SKM-1 treated with dmso at 0.1 percent for 144 hours (cell line): ENCODE measurements around the gene RNF121.

Source experiments
- DNase-seq: peaks from one replicate; lab custom pipeline; 2025; ENCODE audit not compliant: unreplicated experiment; lab: John Stamatoyannopoulos, UW

RNF121 gene

DNA sequence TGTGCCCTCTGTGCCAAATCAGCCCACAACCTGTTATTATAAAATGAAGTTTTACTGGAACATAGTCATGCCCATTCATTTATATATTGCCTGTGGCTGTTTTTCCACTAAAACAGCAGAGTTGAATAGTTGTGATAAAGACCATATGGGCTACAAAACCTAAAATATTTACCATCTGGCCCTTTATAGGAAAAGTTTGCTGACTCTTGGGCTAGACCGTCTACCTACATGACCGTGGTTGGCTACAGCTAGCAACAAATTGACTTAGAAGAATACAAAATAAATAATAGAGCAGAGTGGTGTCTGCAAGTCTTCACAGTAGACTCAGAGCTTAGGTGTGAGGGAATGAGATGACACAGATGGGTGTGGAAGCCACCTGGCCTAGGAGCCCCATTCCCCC is 58.7 kb downstream of the RNF121 start:
- DNase-seq: no peak

DNA sequence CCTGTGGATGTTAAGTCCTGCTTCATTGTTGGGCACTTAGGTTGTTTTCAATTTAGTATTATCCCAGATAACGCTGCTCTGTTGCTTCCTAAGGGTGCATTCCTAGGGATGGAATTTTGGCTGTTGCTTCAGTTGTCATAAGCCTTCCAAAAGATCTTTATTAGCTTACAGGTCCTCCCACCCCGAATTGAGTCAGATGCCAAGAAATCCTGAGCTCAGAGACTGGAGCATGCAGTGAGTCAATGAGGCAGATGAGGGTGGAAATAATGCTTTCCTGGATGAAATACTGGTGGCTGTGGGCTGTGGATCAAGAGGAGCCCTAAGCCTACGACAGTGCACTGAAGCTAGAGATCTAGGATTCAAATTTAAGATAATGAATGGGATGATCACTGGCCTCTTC is 59.2 kb downstream of the RNF121 start:
- no peak for DNase-seq

DNA sequence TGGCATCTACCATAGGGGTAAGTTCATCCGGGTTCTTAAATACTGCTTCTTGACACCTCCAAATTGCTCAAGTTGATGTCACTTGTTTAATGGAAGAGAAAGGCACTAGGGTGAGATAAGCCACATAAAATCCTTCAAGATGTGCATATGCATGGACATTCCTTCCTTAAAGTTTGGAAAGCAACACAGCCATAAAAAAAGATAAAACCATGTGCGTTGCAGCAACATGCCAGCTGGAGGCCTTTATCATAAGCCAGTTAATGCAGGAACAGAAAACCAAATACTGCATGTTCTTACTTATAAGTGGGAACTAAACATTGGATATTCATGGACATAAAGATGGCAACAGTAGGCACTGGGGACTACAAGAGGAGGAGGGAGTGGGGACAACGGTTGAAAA is 61.9 kb downstream of the RNF121 start:
- DNase-seq: no peak

DNA sequence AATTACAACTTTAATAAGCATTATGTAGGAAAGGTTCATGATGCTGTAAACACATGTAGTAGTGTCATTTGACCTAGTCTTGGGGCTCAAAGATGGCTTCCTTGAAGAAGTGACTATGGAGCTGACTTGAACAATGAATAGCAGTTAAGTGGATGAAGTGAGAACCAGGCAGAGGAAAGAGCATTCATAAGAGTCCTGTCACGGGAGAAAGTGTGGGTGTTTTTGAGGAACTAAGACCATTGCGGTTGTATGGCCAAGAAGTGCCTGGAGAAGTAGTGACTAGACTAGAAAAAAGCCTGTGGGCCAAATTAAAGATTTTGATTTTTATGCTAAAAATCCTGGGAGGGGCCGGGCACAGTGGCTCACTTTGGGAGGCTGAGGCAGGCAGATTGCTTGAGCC is 62.6 kb downstream of the RNF121 start:
- peak; percentile 70 for DNase-seq

DNA sequence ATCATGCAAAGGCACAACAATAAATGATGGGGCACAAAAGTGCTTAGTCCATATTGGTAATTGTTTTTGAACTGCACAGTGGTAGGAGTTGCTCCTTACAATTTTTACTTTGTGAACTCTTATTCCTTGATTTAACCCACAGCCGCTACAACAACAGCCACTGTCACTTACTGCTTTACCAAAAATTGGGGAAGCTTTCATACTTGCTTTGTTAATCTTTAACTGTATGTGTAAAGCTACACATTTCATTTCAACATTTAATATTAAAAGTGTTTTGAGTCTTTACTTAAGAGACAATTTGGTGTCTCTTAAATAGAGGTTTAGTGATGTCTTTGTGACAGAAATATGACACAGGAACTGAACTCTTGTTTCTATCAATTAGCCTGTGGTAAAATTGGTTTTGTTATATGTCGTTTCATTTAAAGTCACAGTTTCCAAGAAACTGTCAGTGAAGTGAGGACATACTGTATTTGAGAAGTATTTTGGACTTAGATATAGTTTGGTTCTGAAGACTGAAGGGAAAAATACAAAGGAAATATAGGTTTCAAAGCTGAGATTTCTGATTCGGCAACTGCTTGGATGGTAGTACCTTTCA is 63.4 kb downstream of the RNF121 start:
- DNase-seq: no peak

DNA sequence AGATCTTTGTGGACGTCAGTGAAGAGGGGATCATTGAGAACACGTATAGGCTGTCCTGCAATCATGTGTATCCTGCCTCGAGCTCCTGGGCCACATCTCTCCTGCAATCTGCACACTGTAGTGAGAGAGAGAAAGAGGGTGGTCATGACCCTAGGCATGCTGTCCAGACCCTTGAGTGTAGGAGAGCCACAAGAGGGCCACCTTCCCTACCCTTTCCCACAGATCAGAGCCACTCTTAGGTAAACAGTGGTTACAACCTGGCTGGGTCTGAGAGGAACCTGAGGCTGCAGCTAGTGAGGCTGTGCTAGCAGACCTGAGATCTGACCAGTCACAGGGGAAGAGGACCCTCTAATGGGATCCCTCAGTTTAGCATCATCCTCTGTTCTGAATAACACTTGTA is 65.9 kb downstream of the RNF121 start:
- DNase-seq: no peak

DNA sequence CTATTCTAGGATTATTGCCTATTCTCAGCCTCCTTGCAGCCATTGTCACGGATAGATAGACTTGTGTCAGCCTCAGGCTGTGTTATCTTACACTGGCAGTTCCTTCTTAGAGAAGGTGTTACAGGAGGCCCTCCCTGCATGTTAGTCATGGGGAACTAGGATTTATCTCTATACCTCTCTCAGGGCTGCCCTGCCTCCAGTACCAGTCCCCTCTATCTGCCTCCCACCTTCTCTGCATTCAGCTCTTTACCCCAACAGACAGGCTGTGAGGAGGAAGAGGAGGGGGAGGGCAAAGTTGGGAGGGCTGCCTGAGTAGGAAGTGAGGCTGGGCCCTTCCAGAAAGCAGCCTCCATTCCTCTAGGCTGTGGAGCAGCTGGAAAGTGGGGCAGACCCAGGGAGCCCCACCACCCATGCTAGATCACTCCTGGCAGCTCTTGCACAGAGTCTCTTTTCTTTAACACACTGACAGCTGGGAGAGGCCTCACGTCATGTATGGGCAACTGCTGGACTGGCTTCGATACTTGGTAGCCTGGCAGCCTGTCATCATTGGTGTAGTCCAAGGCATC is 67.0 kb downstream of the RNF121 start:
- no peak for DNase-seq

DNA sequence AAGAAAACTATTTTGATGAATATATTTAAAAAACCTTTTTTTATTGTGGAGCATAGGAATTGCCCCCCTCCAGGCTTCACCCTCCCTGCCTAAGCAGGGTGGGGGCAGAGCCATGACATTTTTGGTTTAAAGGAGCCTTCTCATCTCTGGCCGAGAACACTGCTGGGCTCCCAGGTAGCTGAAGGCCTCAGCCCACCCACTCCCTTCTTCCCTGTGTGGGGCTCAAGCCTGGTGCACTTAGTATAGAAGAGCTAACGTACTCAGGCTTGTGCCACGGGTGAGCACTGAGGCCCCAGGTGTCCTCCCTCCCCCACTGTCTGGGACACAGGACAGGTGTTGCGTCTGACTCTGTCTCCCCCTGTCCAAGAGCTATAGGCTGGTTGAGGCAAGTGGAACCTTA is 67.7 kb downstream of the RNF121 start:
- DNase-seq: no peak

DNA sequence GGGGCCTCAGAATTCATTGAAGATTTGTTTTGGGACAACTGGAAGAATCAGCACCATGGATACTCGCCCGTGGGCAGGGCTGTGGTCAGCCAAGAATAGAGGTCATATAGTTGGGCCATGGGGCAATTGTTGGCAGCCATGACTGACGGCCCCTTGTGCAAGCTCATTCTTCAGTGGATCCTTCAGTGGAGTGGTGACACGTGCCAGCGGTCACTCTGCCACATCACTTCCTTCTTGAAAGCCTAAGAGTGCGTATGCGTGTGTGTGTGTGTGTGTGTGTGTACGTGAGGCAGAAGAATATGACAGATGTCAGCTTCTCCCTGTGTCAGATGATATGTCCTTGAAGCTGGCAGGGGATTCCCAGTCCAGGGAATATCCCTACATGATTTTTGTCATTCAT is 68.1 kb downstream of the RNF121 start:
- DNase-seq: no peak

DNA sequence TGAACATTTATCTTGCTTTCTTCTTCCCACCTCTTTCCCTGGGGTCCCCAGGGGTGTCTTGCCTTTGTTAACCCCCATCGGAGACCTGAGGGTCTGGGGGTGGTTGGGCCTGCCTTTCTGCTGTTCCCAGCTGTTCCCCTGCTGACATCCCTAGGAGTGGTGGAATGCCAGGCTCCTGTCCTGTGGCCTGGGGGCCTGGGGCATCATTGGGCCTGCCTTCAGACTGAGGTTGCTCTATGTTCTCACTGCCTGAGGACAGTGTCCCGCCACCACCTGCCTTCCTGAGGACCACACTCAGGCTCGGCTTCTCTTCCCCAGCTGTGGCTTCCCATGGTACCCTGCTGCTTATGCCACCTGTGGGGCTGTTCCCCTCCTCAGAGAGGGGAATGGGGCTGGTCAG is 68.7 kb downstream of the RNF121 start:
- no peak for DNase-seq

DNA sequence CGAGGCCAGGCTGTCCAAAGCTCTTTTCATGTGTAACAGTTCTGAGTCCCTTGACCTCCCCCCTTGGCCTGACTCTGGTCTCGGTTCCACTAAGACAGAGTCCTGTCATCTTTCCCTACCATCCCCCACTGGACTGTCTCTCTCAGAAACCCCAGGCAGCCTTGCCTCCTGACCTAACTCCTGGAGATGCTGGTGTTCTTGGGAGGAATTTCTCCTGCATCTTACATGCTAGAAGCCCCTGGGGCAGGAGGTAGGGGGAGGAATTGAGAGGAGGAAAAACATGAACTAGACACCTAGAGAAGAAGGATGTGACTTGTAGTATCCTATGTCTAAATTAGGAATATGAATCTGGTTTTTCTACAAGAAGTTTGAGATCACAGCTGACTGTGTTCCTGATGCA is 69.2 kb downstream of the RNF121 start:
- DNase-seq: no peak

DNA sequence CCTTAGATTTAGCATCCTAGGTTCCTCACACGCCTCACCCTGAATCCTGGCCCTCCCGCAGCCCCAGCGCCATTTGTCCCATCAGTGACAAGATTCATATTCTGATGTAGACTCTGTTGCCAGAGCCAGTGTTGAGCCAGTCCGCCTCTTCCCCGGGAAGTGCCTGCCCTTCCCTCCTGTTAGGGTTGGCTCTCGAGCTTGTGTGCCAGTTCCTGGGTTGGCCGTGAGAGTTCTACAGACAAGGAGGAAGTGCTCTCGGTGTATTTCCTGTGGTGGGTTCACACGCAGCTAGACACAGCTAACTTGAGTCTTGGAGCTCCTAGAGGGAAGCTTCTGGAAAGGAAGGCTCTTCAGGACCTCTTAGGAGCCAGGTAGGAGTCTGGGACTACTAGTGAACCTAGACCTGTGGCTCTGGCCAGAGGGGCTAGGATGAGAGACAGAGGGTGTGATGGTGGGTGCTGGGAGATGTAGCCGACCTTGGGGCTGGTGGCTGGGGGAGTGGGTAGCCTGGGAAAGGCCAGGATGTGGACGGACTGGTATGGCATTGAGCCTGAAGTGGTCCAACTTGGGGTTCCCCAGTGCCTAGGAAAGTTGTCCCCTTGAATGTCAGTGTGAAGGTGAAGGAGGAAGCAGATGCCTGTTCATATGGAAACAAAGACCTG is 69.9 kb downstream of the RNF121 start, which contains the start of gene IL18BP:
TSS of gene IL18BP (plus strand) at position 261 of the 662 bp plus-strand sequence. CDS start 1,076 bp downstream, outside the sequence.
- DNase-seq: peak; percentile 56

DNA sequence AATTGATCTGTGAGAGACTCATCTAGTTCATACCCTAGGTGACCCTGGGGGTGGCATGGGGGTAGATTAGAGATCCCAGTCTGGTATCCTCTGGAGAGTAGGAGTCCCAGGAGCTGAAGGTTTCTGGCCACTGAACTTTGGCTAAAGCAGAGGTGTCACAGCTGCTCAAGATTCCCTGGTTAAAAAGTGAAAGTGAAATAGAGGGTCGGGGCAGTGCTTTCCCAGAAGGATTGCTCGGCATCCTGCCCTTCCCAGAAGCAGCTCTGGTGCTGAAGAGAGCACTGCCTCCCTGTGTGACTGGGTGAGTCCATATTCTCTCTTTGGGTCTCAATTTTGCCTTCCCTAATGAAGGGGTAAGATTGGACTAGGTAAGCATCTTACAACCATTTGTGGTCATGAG is 70.5 kb downstream of the RNF121 start:
- DNase-seq: no peak

DNA sequence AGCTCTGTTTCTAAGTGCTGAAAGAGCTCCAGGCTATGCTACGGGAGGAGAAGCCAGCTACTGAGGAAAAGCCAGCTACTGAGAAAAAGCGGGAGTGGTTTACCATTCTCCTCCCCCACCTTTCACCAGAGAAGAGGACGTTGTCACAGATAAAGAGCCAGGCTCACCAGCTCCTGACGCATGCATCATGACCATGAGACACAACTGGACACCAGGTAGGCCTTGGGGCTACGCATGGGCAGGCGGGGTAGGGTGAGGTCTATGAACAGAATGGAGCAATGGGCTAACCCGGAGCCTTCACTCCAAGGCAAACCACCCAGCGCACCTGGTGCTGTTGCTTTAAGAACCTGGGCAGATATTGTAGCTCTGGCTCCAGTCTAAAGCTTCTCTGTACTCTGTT is 71.0 kb downstream of the RNF121 start:
- no peak for DNase-seq

DNA sequence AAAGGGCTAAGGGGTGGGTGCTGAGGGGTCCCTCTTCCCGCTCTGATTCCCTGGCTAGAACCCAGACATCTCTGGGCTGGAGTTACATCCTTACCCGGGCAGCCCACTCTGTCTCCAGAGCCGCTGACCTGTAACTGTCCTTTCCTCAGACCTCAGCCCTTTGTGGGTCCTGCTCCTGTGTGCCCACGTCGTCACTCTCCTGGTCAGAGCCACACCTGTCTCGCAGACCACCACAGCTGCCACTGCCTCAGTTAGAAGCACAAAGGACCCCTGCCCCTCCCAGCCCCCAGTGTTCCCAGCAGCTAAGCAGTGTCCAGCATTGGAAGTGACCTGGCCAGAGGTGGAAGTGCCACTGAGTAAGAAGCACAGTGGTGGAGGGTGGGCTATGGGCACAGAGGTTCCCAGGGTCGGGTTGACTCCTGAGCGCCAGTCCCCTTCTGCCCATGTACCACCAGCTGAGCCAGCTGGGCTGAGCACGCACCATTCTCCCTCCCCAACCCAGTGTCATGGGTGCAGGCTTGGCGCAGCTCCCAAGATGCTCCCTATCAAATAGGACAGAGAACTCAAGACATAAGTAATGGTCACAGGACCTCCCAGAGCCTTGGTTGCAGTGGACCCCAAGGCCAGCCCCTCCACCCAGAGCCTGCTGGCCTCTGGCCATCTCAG is 71.5 kb downstream of the RNF121 start:
- DNase-seq: no peak

DNA sequence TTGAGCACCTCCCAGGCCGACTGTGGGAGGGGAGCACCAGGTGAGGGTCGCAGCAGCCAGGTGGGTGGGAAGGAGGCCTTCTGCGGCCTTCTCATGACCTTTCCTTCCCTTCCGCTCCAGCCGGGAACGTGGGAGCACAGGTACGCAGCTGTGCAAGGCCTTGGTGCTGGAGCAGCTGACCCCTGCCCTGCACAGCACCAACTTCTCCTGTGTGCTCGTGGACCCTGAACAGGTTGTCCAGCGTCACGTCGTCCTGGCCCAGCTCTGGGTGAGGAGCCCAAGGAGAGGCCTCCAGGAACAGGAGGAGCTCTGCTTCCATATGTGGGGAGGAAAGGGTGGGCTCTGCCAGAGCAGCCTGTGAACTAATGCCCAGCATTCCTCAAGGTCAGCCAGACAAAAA is 72.4 kb downstream of the RNF121 start:
- no peak for DNase-seq

DNA sequence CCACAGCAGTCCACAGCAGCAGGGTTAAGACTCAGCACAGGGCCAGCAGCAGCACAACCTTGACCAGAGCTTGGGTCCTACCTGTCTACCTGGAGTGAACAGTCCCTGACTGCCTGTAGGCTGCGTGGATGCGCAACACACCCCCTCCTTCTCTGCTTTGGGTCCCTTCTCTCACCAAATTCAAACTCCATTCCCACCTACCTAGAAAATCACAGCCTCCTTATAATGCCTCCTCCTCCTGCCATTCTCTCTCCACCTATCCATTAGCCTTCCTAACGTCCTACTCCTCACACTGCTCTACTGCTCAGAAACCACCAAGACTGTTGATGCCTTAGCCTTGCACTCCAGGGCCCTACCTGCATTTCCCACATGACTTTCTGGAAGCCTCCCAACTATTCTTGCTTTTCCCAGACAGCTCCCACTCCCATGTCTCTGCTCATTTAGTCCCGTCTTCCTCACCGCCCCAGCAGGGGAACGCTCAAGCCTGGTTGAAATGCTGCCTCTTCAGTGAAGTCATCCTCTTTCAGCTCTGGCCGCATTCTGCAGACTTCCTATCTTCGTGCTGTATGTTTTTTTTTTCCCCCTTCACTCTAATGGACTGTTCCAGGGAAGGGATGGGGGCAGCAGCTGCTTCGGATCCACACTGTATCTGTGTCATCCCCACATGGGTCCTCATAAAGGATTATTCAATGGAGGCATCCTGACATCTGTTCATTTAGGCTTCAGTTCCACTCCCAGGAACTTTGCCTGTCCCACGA is 73.2 kb downstream of the RNF121 start:
- DNase-seq: no peak

DNA sequence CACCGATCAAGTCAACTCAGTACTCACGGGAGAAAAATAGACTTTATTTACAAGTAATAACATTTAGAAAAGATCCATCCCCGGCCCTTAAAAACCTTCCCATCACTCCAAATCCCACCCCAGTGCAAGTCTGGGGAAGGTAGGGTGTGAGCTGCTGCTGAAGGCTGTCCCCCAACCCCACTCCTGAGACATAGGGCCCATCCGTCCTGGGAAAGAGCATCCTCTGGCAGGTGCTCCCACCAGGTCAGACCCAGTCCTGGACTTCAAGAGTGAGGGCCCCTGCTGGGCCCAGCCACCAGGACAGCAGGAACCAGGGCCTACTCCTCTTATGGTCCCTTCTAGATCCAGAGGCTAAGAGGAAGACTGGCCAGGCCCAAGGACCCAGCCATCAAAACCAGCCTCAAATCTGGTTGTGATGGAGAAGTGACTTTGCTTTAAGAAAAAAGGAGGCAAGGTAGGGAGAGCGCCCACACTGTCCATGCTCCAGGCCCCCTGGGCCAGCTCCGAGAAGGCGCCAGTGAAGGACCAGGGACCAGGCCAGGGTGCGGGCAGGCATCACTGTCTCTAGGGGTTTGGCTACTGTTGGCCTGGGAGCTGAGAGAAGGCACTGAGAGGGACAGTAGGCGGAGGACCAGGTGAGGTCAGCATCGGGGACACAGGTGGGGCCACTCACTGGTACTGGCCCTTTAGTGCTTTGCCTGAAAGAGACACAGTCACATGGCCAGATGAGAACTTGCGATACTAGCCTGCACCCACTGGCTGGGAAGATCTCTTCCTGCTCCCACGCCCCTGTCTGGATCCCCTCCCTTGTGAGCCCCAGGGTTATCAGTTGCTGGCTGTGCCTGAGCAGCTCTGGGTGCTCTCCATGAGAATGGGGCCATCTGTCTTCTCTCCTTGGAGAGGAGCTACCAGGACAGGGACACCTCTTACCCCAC is 74.3 kb downstream of the RNF121 start:
- no peak for DNase-seq

DNA sequence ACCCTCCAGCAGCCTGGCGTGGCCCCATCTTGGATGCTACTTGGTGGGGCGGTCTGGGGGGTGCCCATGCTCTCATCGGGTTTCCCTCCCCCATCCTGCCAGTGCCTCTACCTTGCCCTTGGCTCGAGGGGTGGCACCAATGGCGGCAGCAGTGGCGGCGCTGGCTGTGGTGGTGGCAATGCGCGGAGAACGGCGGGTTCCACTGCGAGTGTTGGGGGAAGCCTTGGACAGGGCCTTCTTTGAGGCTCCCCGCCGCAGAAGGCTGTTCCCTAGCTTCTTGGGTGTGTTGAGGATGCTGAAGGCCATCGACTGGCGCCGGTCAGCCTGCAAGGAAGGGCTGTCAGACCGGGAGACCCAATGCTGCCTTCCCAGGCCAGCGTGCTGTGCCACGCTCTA is 74.9 kb downstream of the RNF121 start:
- DNase-seq: no peak
